ENCODE measurements around the gene ZNF574. TPM values are rescaled to one million over a fixed set of nuclear protein-coding genes. Genes with fewer than 3 reads are reported as not detected.

The ZNF574 gene
- total RNA-seq, 1 donor from 2014 or later, result 20.1 TPM

DNA sequence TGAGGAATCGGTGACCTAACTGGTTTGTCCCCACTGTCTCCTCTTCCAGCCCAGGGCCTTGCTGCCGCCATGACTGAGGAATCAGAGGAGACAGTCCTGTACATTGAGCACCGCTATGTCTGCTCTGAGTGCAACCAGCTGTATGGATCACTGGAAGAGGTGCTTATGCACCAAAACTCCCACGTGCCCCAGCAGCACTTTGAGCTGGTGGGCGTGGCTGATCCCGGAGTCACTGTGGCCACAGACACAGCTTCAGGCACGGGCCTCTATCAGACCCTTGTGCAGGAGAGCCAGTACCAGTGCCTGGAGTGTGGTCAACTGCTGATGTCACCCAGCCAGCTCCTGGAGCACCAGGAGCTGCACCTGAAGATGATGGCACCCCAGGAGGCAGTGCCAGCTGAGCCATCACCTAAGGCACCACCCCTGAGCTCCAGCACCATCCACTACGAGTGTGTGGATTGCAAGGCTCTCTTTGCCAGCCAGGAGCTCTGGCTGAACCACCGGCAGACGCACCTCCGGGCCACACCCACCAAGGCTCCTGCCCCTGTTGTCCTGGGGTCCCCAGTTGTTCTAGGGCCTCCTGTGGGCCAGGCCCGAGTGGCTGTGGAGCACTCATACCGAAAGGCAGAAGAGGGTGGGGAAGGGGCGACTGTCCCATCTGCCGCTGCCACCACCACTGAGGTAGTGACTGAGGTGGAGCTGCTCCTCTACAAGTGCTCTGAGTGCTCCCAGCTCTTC lies 2.7 kb downstream of the ZNF574 start:
- DNase-seq (ENCODE audit: low read depth), result no peak

- DNase-seq (ENCODE audit: low read depth), result no peak
Observed at GRCh38 chr19:42079276-42079669, 3.3 kb downstream of the ZNF574 start.

DNA sequence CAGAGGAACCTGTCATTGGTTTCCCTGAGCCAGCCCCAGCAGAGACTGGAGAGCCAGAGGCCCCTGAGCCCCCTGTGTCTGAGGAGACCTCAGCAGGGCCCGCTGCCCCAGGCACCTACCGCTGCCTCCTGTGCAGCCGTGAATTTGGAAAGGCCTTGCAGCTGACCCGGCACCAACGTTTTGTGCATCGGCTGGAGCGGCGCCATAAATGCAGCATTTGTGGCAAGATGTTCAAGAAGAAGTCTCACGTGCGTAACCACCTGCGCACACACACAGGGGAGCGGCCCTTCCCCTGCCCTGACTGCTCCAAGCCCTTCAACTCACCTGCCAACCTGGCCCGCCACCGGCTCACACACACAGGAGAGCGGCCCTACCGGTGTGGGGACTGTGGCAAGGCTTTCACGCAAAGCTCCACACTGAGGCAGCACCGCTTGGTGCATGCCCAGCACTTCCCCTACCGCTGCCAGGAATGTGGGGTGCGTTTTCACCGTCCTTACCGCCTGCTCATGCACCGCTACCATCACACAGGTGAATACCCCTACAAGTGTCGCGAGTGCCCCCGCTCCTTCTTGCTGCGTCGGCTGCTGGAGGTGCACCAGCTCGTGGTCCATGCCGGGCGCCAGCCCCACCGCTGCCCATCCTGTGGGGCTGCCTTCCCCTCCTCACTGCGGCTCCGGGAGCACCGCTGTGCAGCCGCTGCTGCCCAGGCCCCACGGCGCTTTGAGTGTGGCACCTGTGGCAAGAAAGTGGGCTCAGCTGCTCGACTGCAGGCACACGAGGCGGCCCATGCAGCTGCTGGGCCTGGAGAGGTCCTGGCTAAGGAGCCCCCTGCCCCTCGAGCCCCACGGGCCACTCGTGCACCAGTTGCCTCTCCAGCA lies 4.2 kb downstream of the ZNF574 start:
- no peak for DNase-seq (ENCODE audit: low read depth)

GRCh38 chr19:42080764-42081375 lies 4.9 kb downstream of the ZNF574 start:
- DNase-seq (ENCODE audit: low read depth), result no peak

DNA sequence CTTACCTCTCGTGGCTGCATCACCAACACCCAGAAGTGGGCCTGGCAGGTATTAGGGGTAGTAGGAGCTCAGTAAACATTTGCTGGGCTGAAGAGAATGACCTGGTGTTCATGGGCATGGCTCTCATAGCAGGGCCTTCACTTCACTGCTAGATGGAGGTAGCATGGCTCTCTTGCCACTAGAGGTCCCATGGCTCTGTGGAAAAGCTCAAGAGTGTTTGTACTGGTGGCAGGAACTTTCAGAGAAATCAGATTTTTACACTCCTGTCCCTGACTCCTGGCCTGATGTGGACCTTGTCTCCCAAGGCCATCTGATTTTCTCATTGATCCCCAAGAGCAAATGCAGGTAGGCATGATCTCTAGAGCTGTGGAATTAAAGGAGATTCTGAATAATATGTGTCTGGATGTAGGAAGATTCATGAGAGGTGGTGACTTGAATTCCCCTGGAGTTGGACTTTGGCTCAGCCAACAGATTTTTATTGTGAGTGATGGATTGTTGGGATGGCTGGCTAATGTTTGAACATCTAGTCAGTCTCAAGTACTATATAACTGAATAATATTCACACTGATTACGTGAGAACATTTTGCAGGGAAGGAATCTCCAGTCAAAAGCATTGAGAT lies 5.7 kb downstream of the ZNF574 start:
- peak; percentile 32 for DNase-seq (ENCODE audit: low read depth)

DNA sequence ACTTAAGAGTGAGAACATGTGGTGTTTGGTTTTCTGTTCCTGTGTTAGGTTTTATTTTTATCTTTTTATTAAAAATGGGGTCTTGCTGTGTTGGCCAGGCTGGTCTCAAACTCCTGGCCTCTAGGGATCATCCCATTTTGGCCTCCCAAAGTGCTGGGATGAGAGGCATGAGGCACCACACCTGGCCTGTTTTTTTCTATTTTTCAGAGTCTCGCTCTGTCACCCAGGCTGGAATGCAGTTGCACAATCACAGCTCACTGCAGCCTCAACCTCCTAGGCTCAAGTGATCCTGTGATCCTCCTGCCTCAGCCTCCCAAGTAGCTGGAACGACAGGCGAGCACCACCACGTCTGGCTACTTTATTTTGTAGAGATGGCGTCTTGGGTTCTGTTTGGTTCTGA lies 7.6 kb downstream of the ZNF574 start:
- DNase-seq (ENCODE audit: low read depth), result no peak

- no peak for DNase-seq (ENCODE audit: low read depth)
Observed at GRCh38 chr19:42086188-42086736, 10.3 kb downstream of the ZNF574 start.

GRCh38 chr19:42086770-42087550 lies 11.0 kb downstream of the ZNF574 start:
- DNase-seq (ENCODE audit: low read depth), result no peak

- peak; percentile 29 for DNase-seq (ENCODE audit: low read depth)
Observed at GRCh38 chr19:42088471-42089190, 12.7 kb downstream of the ZNF574 start.

- DNase-seq (ENCODE audit: low read depth), result no peak
Observed at GRCh38 chr19:42089191-42089750, 13.3 kb downstream of the ZNF574 start.

- DNase-seq (ENCODE audit: low read depth), result no peak
Observed at GRCh38 chr19:42089772-42090171, 13.8 kb downstream of the ZNF574 start.

GRCh38 chr19:42090672-42091071 lies 14.7 kb downstream of the ZNF574 start:
- no peak for DNase-seq (ENCODE audit: low read depth)

GRCh38 chr19:42091300-42091699 lies 15.3 kb downstream of the ZNF574 start:
- no peak for DNase-seq (ENCODE audit: low read depth)

- peak; percentile 38 for DNase-seq (ENCODE audit: low read depth)
Observed at GRCh38 chr19:42091742-42092141, 15.8 kb downstream of the ZNF574 start.

- DNase-seq (ENCODE audit: low read depth), result peak; percentile 70
Observed at GRCh38 chr19:42092350-42092749, 16.4 kb downstream of the ZNF574 start.

DNA sequence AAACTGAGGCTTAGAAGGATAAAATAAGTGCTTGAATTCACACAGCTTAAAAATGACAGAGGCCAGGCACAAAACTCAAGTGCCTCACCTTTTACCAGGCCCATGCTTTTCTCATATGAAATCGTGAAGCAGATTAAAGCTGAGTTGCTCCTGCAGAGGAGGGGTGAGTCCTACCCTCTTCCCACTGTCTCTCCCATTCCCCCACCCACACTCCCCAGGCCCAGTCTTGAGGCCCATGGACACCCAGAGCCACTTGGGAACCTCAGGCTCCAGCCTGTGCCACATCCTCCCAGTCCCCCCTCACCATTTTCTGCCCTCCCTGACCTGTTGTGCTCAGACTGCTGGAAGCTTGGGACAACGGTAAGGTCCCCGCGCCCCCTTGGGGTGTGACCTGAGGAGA lies 17.5 kb downstream of the ZNF574 start:
- DNase-seq (ENCODE audit: low read depth), result no peak

GRCh38 chr19:42093926-42094325 lies 18.0 kb downstream of the ZNF574 start:
- no peak for DNase-seq (ENCODE audit: low read depth)

DNA sequence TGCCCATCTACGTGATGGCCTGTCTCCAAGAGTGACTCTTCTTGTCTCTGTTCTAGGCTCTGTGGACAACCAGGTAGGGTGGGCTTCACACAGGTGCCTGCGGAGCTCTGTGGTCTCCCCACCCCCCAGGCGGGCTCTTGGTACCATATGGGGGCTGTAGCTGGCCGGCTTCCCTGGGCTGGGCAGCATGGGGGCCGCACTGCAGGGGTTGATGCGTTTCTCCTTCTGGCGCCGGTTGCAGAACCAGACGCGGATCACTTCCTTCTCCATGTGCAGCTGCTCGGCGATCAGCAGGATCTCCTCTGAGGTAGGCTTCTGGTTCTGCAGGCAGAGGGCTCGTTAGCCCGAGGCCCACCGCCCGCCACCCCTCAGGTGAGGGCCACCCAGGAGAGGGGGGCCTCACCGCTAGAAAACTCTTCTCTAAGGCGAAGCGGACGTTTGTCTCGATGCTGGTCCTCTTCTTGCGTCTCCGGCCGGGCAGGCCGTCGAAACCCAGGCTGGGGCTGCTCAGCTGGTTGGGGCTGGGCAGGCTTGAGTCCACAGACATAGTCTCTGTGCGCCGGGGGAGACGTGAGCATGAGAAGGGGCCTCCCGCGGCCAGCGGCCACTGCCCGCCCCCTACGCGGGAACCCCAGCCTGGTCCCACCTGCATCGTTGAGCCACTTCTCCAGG lies 19.3 kb downstream of the ZNF574 start:
- no peak for DNase-seq (ENCODE audit: low read depth)

DNA sequence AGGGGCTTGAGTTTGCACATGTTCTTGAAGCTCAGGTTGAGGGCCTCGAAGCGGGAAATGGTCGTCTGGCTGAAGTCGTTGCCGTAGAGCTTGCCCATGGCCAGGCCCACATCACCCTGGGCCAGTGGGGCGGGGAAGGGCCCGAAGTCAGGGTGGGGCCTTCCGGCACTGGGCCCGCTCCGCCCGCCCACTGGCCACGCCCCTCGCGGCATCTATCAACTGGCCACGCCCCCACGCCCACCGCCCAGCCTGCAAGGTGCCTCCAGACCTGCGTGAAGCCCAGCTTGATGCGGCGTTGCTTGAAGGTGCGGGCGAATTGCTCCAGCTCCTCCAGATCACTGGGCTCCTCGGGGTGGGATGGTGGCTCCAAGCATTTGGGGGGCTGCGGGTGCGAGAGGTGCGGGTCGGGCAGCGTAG lies 19.9 kb downstream of the ZNF574 start:
- DNase-seq (ENCODE audit: low read depth), result no peak

Measured in myocyte (in vitro differentiated cells).